HepG2 (cell line): ENCODE measurements around the gene GPR39. TPM values are rescaled to one million over a fixed set of nuclear protein-coding genes. Genes with fewer than 3 reads are reported as not detected.

Source experiments
- ATAC-seq: fragments of 200-7000 bp; cut with Tn5 transposase; 3 replicates; pipeline ENCODE4 v1.9.1; 2020; ENCODE audit warnings: mild to moderate bottlenecking, moderate library complexity
- BruUV-seq: library from RNA; stranded (reverse); fragments of 400-500 nt; replicated peaks from 2 replicates; lab custom pipeline; 2021; lab: Mats Ljungman, UMichigan
- CTCF ChIA-PET: fragments of 300-600 bp; formaldehyde crosslinking; extraction: SDS; loops from one replicate; lab custom pipeline; 2021; ENCODE audit warnings: low total read pairs, inconsistent platforms, low intra/inter-chr PET ratio; lab: Yijun Ruan, JAX
- POLR2A ChIA-PET: fragments of 350-600 bp; sonication (Branson Sonifier 250); formaldehyde crosslinking; loops from one replicate; lab custom pipeline; 2020; ENCODE audit warnings: antibody characterized with exemption, inconsistent platforms; lab: Yijun Ruan, JAX
- DNase-seq: peaks from one replicate; pipeline ENCODE4 v3.0.0-alpha.2; 2015; ENCODE audit warnings: low spot score
- FAIRE-seq: peaks from 3 replicates; lab custom pipeline; 2011; peaks lifted over from hg19 to GRCh38; lab: Jason Lieb, UNC
- H2AFZ ChIP-seq: one replicate; pipeline ENCODE4 v1.6.1; 2011; ENCODE audit warnings: low read length, inconsistent platforms
- H3K27ac ChIP-seq: fragments of 300-600 bp; 3 replicates; pipeline ENCODE4 v1.8.0; 2011; ENCODE audit warnings: mixed run types, mild to moderate bottlenecking, mixed read lengths, low read length, inconsistent platforms; ENCODE audit not compliant: insufficient read depth; ENCODE audit errors: extremely low read length
- H3K27me3 ChIP-seq, 2 experiments: fragments of 200-600 bp in 1 of 2; 2 replicates in 1 of 2; 3 replicates in 1 of 2; pipeline versions ENCODE4 v1.6.0 to v1.8.0; 2011; ENCODE audit warnings: low read length in 2 of 2, mild to moderate bottlenecking in 2 of 2, moderate library complexity in 2 of 2, inconsistent platforms in 1 of 2; ENCODE audit not compliant: insufficient read depth in 2 of 2, control insufficient read depth in 1 of 2
- H3K36me3 ChIP-seq, 2 experiments: fragments of 200-600 bp in 1 of 2; replicated peaks in 1 of 2; 2 replicates in 1 of 2; 3 replicates in 1 of 2; pipeline versions ENCODE4 v1.5.1 to v1.8.0; 2011; ENCODE audit warnings: low read length in 2 of 2, inconsistent platforms in 1 of 2; ENCODE audit not compliant: insufficient read depth in 2 of 2, control insufficient read depth in 1 of 2
- H3K4me1 ChIP-seq: 2 replicates; pipeline ENCODE4 v1.5.1; 2012; ENCODE audit warnings: low read length, inconsistent platforms; ENCODE audit not compliant: insufficient read depth
- H3K4me2 ChIP-seq: 2 replicates; pipeline ENCODE4 v1.6.0; 2011; ENCODE audit warnings: low read depth, low read length, inconsistent platforms
- H3K4me3 ChIP-seq, 3 experiments: fragments of 200-600 bp in 1 of 3; sonication (generic), shearing (Covaris generic) in 1 of 3; replicated peaks in 1 of 3; 2 replicates each; pipeline ENCODE4 v1.5.1; 2011 to 2016; ENCODE audit warnings: low read length in 3 of 3, inconsistent platforms in 2 of 3, low read depth in 2 of 3, mild to moderate bottlenecking in 2 of 3, control low read depth in 1 of 3, mixed read lengths in 1 of 3; ENCODE audit not compliant: insufficient read depth in 1 of 3
- H3K79me2 ChIP-seq: one replicate; pipeline ENCODE4 v1.6.1; 2011; ENCODE audit warnings: low read length, inconsistent platforms; ENCODE audit not compliant: insufficient read depth
- H3K9ac ChIP-seq: 2 replicates; pipeline ENCODE4 v1.6.0; 2011; ENCODE audit warnings: mild to moderate bottlenecking, low read depth, low read length, inconsistent platforms; ENCODE audit not compliant: insufficient read depth
- H3K9me3 ChIP-seq: 2 replicates; pipeline ENCODE4 v1.5.1; 2012; ENCODE audit warnings: mild to moderate bottlenecking, low read length
- H4K20me1 ChIP-seq: 2 replicates; pipeline ENCODE4 v1.6.0; 2011; ENCODE audit warnings: inconsistent platforms, mild to moderate bottlenecking, low read length, moderate library complexity; ENCODE audit not compliant: insufficient read depth
- CEBPB ChIP-seq: IDR thresholded peaks from 2 replicates; pipeline ENCODE4 v1.6.1; 2011; ENCODE audit warnings: low read depth, low read length, improper control_type of control experiment, borderline replicate concordance
- MATR3 ChIP-seq: sonication (generic); formaldehyde crosslinking; IDR thresholded peaks from 2 replicates; pipeline ENCODE4 v1.4.0; 2020; ENCODE audit warnings: missing genetic modification reagents
- NCOA5 ChIP-seq: sonication (generic); formaldehyde crosslinking; IDR thresholded peaks from 2 replicates; pipeline ENCODE4 v1.4.0; 2020; ENCODE audit warnings: missing genetic modification reagents
- PAX8 ChIP-seq: sonication (generic); formaldehyde crosslinking; IDR thresholded peaks from 2 replicates; pipeline ENCODE4 v1.8.0; 2022; ENCODE audit warnings: mild to moderate bottlenecking, missing genetic modification reagents, borderline replicate concordance
- PITX1 ChIP-seq: sonication (generic); formaldehyde crosslinking; IDR thresholded peaks from 2 replicates; pipeline ENCODE4 v1.5.1; 2020; ENCODE audit warnings: mild to moderate bottlenecking, missing genetic modification reagents
- PPARG ChIP-seq: conservative IDR thresholded peaks from 2 replicates; pipeline ENCODE4 v1.6.1; 2016; ENCODE audit warnings: missing biosample characterization, missing genetic modification reagents
- SMAD9 ChIP-seq: sonication (generic); formaldehyde crosslinking; IDR thresholded peaks from 2 replicates; pipeline ENCODE4 v1.5.1; 2020; ENCODE audit warnings: mild to moderate bottlenecking, missing genetic modification reagents
- SP2 ChIP-seq: sonication (generic); formaldehyde crosslinking; IDR thresholded peaks from 2 replicates; pipeline ENCODE4 v1.5.1; 2020; ENCODE audit warnings: mild to moderate bottlenecking, missing genetic modification reagents
- THAP9 ChIP-seq: sonication (generic); formaldehyde crosslinking; IDR thresholded peaks from 2 replicates; pipeline ENCODE4; 2020; ENCODE audit warnings: missing genetic modification reagents, mild to moderate bottlenecking, borderline replicate concordance
- ZNF468 ChIP-seq: sonication (generic); formaldehyde crosslinking; IDR thresholded peaks from 2 replicates; pipeline ENCODE4 v1.8.0; 2022; ENCODE audit warnings: mild to moderate bottlenecking, moderate library complexity, missing genetic modification reagents
- ZNF609 ChIP-seq: sonication (generic); formaldehyde crosslinking; IDR thresholded peaks from 2 replicates; pipeline ENCODE4 v1.4.0; 2020; ENCODE audit warnings: mild to moderate bottlenecking, missing genetic modification reagents, borderline replicate concordance
- ZNF724P ChIP-seq: sonication (generic); formaldehyde crosslinking; IDR thresholded peaks from 2 replicates; pipeline ENCODE4 v1.8.0; 2022; ENCODE audit warnings: missing genetic modification reagents, borderline replicate concordance
- WGBS: methylation state at CpG from one replicate; pipeline ENCODE4 v1.1.6; 2017; ENCODE audit warnings: low lambda C conversion rate; 5-methylcytosine and 5-hydroxymethylcytosine counted together
- in situ Hi-C: cut with HindIII; loops from 2 replicates; pipeline ENCODE4 v1.10.0; 2017; ENCODE audit warnings: low pct_unique_long_range_greater_than_20kb; ENCODE audit not compliant: extremely low pct_ligation_motif_present
- intact Hi-C: fragments of 100-400 bp; cut with micrococcal nuclease; formaldehyde crosslinking; loops from one replicate; pipeline ENCODE4 v1.10.0; 2022; ENCODE audit not compliant: unreplicated experiment
- polyA plus RNA-seq, 8 experiments: library from polyadenylated mRNA; depleted of rRNA in 3 of 8; stranded (reverse) in 7 of 8; unstranded in 1 of 8; fragments of >200 nt; fragmentation: Illumina TruSeq in 4 of 8; extraction: Trizol in 4 of 8; gene quantifications; 2 replicates each; pipeline versions ENCODE4 v1.2.1 to v1.2.3, GENCODE V29; 2011 to 2016; ENCODE audit warnings: low read depth in 4 of 8, missing spikeins in 1 of 8, mixed read lengths in 1 of 8; ENCODE audit not compliant: insufficient read depth in 1 of 8
- total RNA-seq, 5 experiments: library from RNA; depleted of rRNA; stranded (reverse); fragments of >200 nt; fragmentation: Illumina TruSeq; extraction: Trizol; gene quantifications; 2 replicates each; pipeline ENCODE4 v1.2.3, GENCODE V29; 2016; ENCODE audit warnings: low read depth in 1 of 5

Gene GPR39
- total and polyA plus RNA-seq, 2 of the 13 experiments (the other 11 are each of a cell fraction or from before 2014, with no cell fraction given): 0.16 to 0.62 TPM

- no TSS peak for BruUV-seq
- Histone ChIP-seq H3K27ac (no peak overlapping the region), H3K4me3 (no peak overlapping the region), H3K4me2 (no peak overlapping the region), H2AFZ (no peak overlapping the region), H4K20me1 (no peaks in the 10 kb centered on the region), H3K27me3 (no peaks in the 10 kb centered on the region), H3K79me2 (no peaks in the 10 kb centered on the region), H3K36me3 (no peaks in the 10 kb centered on the region), H3K9ac (no peak overlapping the region), H3K4me1 (no peaks in the 10 kb centered on the region), H3K9me3 (no peaks in the 10 kb centered on the region)
- in situ Hi-C loops: no loop called here
- FAIRE-seq (no peak), ATAC-seq (no peak), DNase-seq (no peak)
- 5% methylated on average over 1 of the region's 1 CpG for WGBS
- ChIA-PET POLR2A (no interaction called here), CTCF (no interaction called here)
- intact Hi-C loops: no loop called here
- TF ChIP-seq MATR3 (CRISPR knock-in tag) (no peak), NCOA5 (CRISPR knock-in tag) (no peak), ZNF724P (CRISPR knock-in tag) (no peak), PITX1 (CRISPR knock-in tag) (no peak), PAX8 (CRISPR knock-in tag) (no peak), PPARG (no peak), SP2 (CRISPR knock-in tag) (no peak), CEBPB (no peak), SMAD9 (CRISPR knock-in tag) (no peak), ZNF609 (CRISPR knock-in tag) (no peak), THAP9 (CRISPR knock-in tag) (no peak), ZNF468 (no peak)
Measured at GRCh38 chr2:132690664-132691303, 274.2 kb downstream of the GPR39 start.
